ENCODE data around the gene CD3G.

DNA sequence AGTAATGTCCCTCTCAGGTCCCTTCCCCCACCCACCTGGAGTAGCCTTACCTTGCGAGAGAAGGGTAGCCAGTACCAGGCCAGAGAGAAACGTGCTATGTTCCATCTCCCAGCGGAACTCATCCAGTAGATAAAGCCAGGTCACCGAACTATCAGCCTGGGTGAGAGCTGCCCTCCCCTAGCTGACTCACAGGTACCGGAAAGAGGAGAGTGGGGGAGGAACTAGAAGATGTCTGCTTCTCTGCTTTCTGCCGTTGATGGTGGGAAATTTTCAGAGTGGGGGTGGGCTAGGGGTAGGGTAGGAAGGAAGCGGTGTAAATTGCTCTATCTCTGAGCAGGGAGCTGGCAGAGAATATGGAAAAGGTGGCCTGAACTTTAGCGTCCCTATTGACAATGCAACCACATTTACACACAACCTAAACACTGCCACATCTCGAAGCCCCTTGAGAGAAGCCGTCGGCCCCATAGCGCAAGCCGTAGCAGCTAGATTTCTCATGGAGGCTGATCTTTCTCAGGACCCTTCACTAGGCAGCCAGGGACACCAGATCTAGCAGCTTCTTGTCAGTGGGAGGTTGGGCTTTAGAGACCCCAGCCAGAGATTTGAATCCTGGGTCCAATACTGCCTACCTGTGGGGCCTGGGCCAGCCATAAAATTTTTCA lies 1.5 kb upstream of the CD3G start, which contains the start of gene CD3D:
- TF ChIP-seq CTCF (IDR thresholded peaks at IDR 0.05) (no peak), POLR2A (IDR thresholded peaks at IDR 0.05) (no peak)

Data from lower leg skin (tissue), 3 donors.